Neutrophil (primary cell): ENCODE measurements around the gene KRTAP12-2.
"Not testable (repeated sequence)": the region's sequence is repeated elsewhere in the genome, so short reads cannot be mapped to it uniquely, and the experiment has no call there.

Source experiments
- H3K27ac ChIP-seq: fragments of 200-600 bp; sonication (generic); 2 replicates; pipeline ENCODE4 v1.5.1; 2016; ENCODE audit warnings: mild to moderate bottlenecking, moderate library complexity
- H3K27me3 ChIP-seq: fragments of 200-600 bp; sonication (generic); 2 replicates; pipeline ENCODE4 v1.6.0; 2016; ENCODE audit warnings: mild to moderate bottlenecking
- H3K36me3 ChIP-seq: fragments of 200-600 bp; sonication (generic); 2 replicates; pipeline ENCODE4 v1.5.1; 2017
- H3K4me1 ChIP-seq, 2 experiments: fragments of 200-600 bp in 1 of 2; sonication (generic) in 1 of 2; 1 replicate in 1 of 2; 2 replicates in 1 of 2; pipeline versions ENCODE4 v1.5.1 to v1.6.1; 2013 to 2016; ENCODE audit warnings: low read depth in 1 of 2, low read length in 1 of 2, mild to moderate bottlenecking in 1 of 2, moderate library complexity in 1 of 2; ENCODE audit not compliant: control insufficient read depth in 1 of 2, insufficient read depth in 1 of 2
- H3K4me3 ChIP-seq, 2 experiments: fragments of 200-600 bp in 1 of 2; sonication (generic) in 1 of 2; 1 replicate in 1 of 2; 2 replicates in 1 of 2; pipeline ENCODE4 v1.5.1; 2013 to 2016; ENCODE audit warnings: low read depth in 1 of 2, low read length in 1 of 2, mild to moderate bottlenecking in 1 of 2, moderate library complexity in 1 of 2
- H3K9me3 ChIP-seq: fragments of 200-600 bp; sonication (generic); 2 replicates; pipeline ENCODE4 v1.5.1; 2016
- TF ChIP-seq, protein P1 (sequence below): fragments of 200-600 bp; sonication (generic); IDR thresholded peaks from 2 replicates; pipeline ENCODE4 v1.5.1; 2016; ENCODE audit warnings: antibody characterized with exemption

KRTAP12-2 gene

GRCh38 chr21:44694776-44695175, 28.0 kb upstream of the KRTAP12-2 start:
- TF ChIP-seq, protein P1, sequence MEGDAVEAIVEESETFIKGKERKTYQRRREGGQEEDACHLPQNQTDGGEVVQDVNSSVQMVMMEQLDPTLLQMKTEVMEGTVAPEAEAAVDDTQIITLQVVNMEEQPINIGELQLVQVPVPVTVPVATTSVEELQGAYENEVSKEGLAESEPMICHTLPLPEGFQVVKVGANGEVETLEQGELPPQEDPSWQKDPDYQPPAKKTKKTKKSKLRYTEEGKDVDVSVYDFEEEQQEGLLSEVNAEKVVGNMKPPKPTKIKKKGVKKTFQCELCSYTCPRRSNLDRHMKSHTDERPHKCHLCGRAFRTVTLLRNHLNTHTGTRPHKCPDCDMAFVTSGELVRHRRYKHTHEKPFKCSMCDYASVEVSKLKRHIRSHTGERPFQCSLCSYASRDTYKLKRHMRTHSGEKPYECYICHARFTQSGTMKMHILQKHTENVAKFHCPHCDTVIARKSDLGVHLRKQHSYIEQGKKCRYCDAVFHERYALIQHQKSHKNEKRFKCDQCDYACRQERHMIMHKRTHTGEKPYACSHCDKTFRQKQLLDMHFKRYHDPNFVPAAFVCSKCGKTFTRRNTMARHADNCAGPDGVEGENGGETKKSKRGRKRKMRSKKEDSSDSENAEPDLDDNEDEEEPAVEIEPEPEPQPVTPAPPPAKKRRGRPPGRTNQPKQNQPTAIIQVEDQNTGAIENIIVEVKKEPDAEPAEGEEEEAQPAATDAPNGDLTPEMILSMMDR, result no peak
- Histone ChIP-seq H3K27me3 (peaks cover 71% of the 10 kb centered on the region), H3K4me1 (no peaks in the 10 kb centered on the region), H3K27ac (no peak overlapping the region), H3K9me3 (no peaks in the 10 kb centered on the region), H3K4me3 (no peak overlapping the region), H3K36me3 (no peaks in the 10 kb centered on the region)

DNA sequence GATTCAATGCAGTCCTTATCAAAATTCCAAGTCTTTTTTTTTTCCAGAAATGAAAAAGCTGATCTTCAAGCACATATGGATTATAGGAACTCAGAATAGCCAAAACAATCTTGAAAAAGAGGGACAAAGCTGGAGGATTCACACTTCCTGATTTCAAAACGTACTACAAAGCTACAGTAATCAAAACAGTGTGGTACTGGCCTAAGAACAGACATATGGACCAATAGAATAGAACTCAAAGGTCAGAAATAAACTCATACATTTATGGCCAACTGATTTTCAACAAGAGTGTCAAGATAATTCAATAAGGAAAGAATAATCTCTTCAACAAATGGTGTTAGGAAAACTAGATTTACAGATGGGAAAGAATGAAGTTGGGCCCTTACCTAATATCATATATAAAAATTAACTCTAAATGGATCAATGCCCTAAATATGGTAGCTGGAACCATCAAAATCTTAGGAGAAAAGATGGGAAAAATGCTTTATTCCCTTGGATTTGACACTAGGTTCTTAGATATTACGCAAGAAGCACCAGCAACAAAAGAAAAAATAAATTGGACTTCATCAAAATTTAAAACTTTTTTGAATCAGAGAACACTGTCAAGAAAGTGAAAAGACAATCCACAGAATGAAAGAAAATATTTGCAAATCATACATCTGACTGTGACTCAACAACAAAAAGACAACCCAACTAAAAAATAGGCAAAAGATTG, 26.2 kb upstream of the KRTAP12-2 start:
- H3K36me3 ChIP-seq, result no peaks in the 10 kb centered on the region
- no peak overlapping the region for H3K4me3 ChIP-seq
- H3K4me1 ChIP-seq, result no peaks in the 10 kb centered on the region
- no peak overlapping the region for H3K27ac ChIP-seq
- H3K9me3 ChIP-seq, result no peaks in the 10 kb centered on the region
- H3K27me3 ChIP-seq, result peaks cover 54% of the 10 kb centered on the region
- TF ChIP-seq, protein P1, result no peak

DNA sequence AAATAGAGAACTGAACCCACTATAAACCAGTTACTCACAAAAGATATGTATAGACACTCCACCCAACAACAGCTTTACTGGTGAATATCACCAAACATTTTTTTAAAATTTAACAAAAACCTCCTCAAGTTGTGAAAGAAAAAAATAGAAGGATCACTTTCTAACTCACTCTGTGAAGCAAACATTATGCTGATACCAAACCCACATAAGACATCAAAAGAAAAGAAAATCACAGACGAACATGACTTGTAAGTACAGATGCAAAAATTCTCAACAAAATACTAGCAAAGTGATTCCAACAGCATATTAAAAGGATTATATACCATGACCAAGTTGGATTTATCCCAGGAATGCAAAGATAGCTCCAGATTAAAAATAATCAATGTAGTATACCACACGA, 25.0 kb upstream of the KRTAP12-2 start:
- Histone ChIP-seq H3K4me3 (no peak overlapping the region), H3K27me3 (peaks cover 50% of the 10 kb centered on the region), H3K4me1 (no peaks in the 10 kb centered on the region), H3K9me3 (no peaks in the 10 kb centered on the region), H3K27ac (no peak overlapping the region), H3K36me3 (no peaks in the 10 kb centered on the region)
- TF ChIP-seq, protein P1, result no peak

DNA sequence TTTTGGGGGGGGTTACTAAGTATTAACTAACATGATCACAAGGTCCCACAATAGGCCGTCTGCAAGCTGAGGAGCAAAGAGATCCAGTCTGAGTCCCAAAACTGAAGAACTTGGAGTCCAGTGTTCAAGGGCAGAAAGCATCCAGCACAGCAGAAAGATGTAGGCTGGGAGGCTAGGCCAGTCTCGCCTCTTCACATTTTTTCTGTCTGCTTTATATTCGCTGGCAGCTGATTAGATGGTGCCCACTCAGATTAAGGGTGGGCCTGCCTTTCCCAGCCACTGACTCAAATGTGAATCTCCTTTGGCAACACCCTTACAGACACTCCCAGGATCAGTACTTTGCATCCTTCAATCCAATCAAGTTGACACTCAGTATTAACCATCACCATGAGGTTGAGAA, 23.0 kb upstream of the KRTAP12-2 start:
- not testable (repeated sequence) for H3K9me3 ChIP-seq, H3K4me3 ChIP-seq, H3K27ac ChIP-seq, H3K36me3 ChIP-seq, H3K4me1 ChIP-seq
- H3K27me3 ChIP-seq, result peaks cover 38% of the 10 kb centered on the region

- H3K27ac ChIP-seq, result no peak overlapping the region
- H3K4me1 ChIP-seq, result no peaks in the 10 kb centered on the region
- H3K4me3 ChIP-seq, result no peak overlapping the region
- H3K9me3 ChIP-seq, result no peaks in the 10 kb centered on the region
- peaks cover 34% of the 10 kb centered on the region for H3K27me3 ChIP-seq
- H3K36me3 ChIP-seq, result no peaks in the 10 kb centered on the region
- TF ChIP-seq, protein P1, result no peak
Measured at GRCh38 chr21:44687671-44688070, 20.9 kb upstream of the KRTAP12-2 start.

DNA sequence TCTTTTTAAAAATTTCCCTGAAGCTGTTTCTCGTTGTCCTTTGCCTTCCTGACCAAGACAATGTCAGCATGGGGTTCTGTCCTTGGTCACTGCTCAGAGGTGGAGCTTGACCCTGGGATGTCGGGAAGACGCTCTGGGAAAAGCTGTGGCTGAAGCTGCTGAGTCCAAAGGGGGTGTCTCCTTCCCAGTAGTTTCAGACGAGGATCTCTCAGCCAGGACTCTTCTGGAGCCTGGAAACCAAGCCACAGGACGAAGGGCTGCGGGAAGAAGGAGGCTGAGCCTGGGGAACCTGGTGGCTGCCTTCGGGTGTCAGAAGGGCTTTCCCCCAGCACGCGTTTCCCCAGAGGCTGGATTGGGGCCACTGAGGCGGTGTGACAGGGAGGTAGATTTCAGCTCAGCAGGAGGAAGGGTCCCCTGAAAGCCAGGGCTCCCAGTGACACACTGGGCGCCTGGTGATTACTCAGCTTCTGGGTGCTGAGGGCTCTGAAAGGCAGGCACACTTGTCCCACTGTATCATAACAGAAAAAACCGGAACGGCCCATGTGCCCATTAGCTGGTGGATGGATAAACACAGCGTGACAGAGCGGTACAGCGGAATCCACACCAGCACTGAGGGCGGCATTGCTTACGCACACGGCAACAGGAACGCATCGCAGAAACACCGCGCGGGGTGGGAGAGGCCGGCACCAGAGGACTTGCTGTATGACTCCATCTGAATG, 20.3 kb upstream of the KRTAP12-2 start:
- Histone ChIP-seq H3K9me3 (no peaks in the 10 kb centered on the region), H3K27me3 (peaks cover 38% of the 10 kb centered on the region), H3K36me3 (no peaks in the 10 kb centered on the region), H3K4me1 (no peaks in the 10 kb centered on the region), H3K4me3 (no peak overlapping the region), H3K27ac (no peak overlapping the region)
- TF ChIP-seq, protein P1, result no peak
